CD14-positive monocyte (primary cell): ENCODE results near the gene SLC2A14. TPM values are rescaled to one million over a fixed set of nuclear protein-coding genes. Genes with fewer than 3 reads are reported as not detected.

Experiments
- DNase-seq, 3 donors: peaks; one replicate each; pipeline ENCODE4 v3.0.0-alpha.2; 2011 to 2022
- H2AFZ ChIP-seq: 2 replicates; pipeline ENCODE4 v1.6.0; 2012; ENCODE audit warnings: mild to moderate bottlenecking, low read depth, low read length, inconsistent platforms; ENCODE audit not compliant: insufficient read depth, poor library complexity, severe bottlenecking
- H3K27ac ChIP-seq, 2 donors: 1 replicate in 1 of 2; 2 replicates in 1 of 2; pipeline ENCODE4 v1.5.1; 2012 to 2013; ENCODE audit warnings: low read length in 2 of 2, control low read depth in 1 of 2, inconsistent platforms in 1 of 2, low read depth in 1 of 2, mild to moderate bottlenecking in 1 of 2
- H3K27me3 ChIP-seq, 2 donors: one replicate each; pipeline versions ENCODE4 v1.6.0 to v1.6.1; 2011 to 2013; ENCODE audit warnings: low read length in 2 of 2; ENCODE audit not compliant: control insufficient read depth in 2 of 2, insufficient read depth in 2 of 2
- H3K36me3 ChIP-seq, 2 donors: replicated peaks in 1 of 2; 1 replicate in 1 of 2; 2 replicates in 1 of 2; pipeline versions ENCODE4 v1.5.1 to v1.6.1; 2012 to 2013; ENCODE audit warnings: low read length in 2 of 2, control low read depth in 1 of 2, inconsistent platforms in 1 of 2, mild to moderate bottlenecking in 1 of 2; ENCODE audit not compliant: insufficient read depth in 2 of 2, control insufficient read depth in 1 of 2
- H3K4me1 ChIP-seq, 2 donors: 1 replicate in 1 of 2; 2 replicates in 1 of 2; pipeline versions ENCODE4 v1.5.1 to v1.6.1; 2012 to 2013; ENCODE audit warnings: low read length in 2 of 2, control low read depth in 1 of 2, inconsistent platforms in 1 of 2, mild to moderate bottlenecking in 1 of 2, moderate library complexity in 1 of 2; ENCODE audit not compliant: insufficient read depth in 2 of 2, control insufficient read depth in 1 of 2
- H3K4me2 ChIP-seq: replicated peaks from 2 replicates; pipeline ENCODE3; 2012; ENCODE audit warnings: low read length, moderate library complexity, mild to moderate bottlenecking; ENCODE audit not compliant: poor library complexity, severe bottlenecking; ENCODE audit errors: extremely low read depth
- H3K4me3 ChIP-seq, 3 experiments: fragments of 200-600 bp in 1 of 3; sonication (generic) in 1 of 3; replicated peaks in 1 of 3; 1 replicate in 2 of 3; 2 replicates in 1 of 3; pipeline ENCODE4 v1.5.1; 2011 to 2013; ENCODE audit warnings: low read length in 3 of 3, mild to moderate bottlenecking in 3 of 3, control low read depth in 2 of 3, low read depth in 2 of 3, inconsistent platforms in 1 of 3, moderate library complexity in 1 of 3
- H3K79me2 ChIP-seq: 2 replicates; pipeline ENCODE4 v1.6.0; 2012; ENCODE audit warnings: mild to moderate bottlenecking, control low read depth, inconsistent platforms, low read length, moderate library complexity; ENCODE audit not compliant: insufficient read depth
- H3K9ac ChIP-seq: 2 replicates; pipeline ENCODE4 v1.6.0; 2017; ENCODE audit warnings: low read length, mild to moderate bottlenecking; ENCODE audit not compliant: insufficient read depth, poor library complexity, severe bottlenecking
- H3K9me3 ChIP-seq, 2 donors: replicated peaks in 1 of 2; 1 replicate in 1 of 2; 2 replicates in 1 of 2; pipeline versions ENCODE4 v1.5.1 to v1.6.1; 2012 to 2013; ENCODE audit warnings: low read length in 2 of 2, control low read depth in 1 of 2; ENCODE audit not compliant: control insufficient read depth in 1 of 2, insufficient read depth in 1 of 2
- H4K20me1 ChIP-seq: 2 replicates; pipeline ENCODE4 v1.6.0; 2012; ENCODE audit warnings: mild to moderate bottlenecking, low read length, control low read depth, moderate library complexity; ENCODE audit not compliant: insufficient read depth
- H3K27ac Mint-ChIP-seq, 7 donors: one replicate each; pipeline ENCODE4 v1.8.0; 2020; ENCODE audit warnings: mild to moderate bottlenecking in 7 of 7, mixed read lengths in 7 of 7, moderate library complexity in 6 of 7, inconsistent platforms in 2 of 7
- H3K27me3 Mint-ChIP-seq, 3 donors: one replicate each; pipeline ENCODE4 v1.8.0; 2021 to 2022; ENCODE audit warnings: low read depth in 3 of 3, mild to moderate bottlenecking in 3 of 3, mixed read lengths in 3 of 3, moderate library complexity in 3 of 3, inconsistent platforms in 1 of 3
- H3K36me3 Mint-ChIP-seq, 2 donors: one replicate each; pipeline ENCODE4 v1.8.0; 2020; ENCODE audit warnings: mixed read lengths in 2 of 2, inconsistent platforms in 1 of 2, mild to moderate bottlenecking in 1 of 2
- H3K4me1 Mint-ChIP-seq: one replicate; pipeline ENCODE4 v1.8.0; 2020; ENCODE audit warnings: mild to moderate bottlenecking, mixed read lengths
- H3K4me3 Mint-ChIP-seq, 2 donors: one replicate each; pipeline ENCODE4 v1.8.0; 2020; ENCODE audit warnings: mild to moderate bottlenecking in 2 of 2, mixed read lengths in 2 of 2, moderate library complexity in 1 of 2
- H3K9me3 Mint-ChIP-seq, 7 donors: one replicate each; pipeline ENCODE4 v1.8.0; 2020 to 2022; ENCODE audit warnings: mixed read lengths in 7 of 7, mild to moderate bottlenecking in 6 of 7, moderate library complexity in 6 of 7, inconsistent platforms in 2 of 7
- WGBS: methylation state at CpG from one replicate; pipeline ENCODE4 v1.1.5; 2013; ENCODE audit warnings: missing lambda C conversion rate; ENCODE audit not compliant: insufficient coverage; 5-methylcytosine and 5-hydroxymethylcytosine counted together
- intact Hi-C, 2 donors: fragments of 100-400 bp; cut with micrococcal nuclease; formaldehyde crosslinking; loops; one replicate each; pipeline versions ENCODE4 v1.15.0 to v1.15.1; 2023
- polyA plus RNA-seq, 3 donors: library from polyadenylated mRNA; depleted of rRNA in 1 of 3; unstranded in 2 of 3; stranded (reverse) in 1 of 3; fragments of 300-500 nt in 2 of 3; fragments of >200 nt in 1 of 3; fragmentation: Illumina TruSeq in 2 of 3; gene quantifications; 1 replicate in 2 of 3; 2 replicates in 1 of 3; pipeline ENCODE4 v1.2.3, GENCODE V29; 2012 to 2021
- TF ChIP-seq, protein P1 (sequence below): fragments of 200-600 bp; IDR thresholded peaks from one replicate; pipeline ENCODE4 v1.8.0; 2022; ENCODE audit warnings: antibody characterized with exemption, mild to moderate bottlenecking

Gene SLC2A14
- polyA plus RNA-seq, 3 donors: 0.21 to 3.1 (median 0.29) TPM

DNA sequence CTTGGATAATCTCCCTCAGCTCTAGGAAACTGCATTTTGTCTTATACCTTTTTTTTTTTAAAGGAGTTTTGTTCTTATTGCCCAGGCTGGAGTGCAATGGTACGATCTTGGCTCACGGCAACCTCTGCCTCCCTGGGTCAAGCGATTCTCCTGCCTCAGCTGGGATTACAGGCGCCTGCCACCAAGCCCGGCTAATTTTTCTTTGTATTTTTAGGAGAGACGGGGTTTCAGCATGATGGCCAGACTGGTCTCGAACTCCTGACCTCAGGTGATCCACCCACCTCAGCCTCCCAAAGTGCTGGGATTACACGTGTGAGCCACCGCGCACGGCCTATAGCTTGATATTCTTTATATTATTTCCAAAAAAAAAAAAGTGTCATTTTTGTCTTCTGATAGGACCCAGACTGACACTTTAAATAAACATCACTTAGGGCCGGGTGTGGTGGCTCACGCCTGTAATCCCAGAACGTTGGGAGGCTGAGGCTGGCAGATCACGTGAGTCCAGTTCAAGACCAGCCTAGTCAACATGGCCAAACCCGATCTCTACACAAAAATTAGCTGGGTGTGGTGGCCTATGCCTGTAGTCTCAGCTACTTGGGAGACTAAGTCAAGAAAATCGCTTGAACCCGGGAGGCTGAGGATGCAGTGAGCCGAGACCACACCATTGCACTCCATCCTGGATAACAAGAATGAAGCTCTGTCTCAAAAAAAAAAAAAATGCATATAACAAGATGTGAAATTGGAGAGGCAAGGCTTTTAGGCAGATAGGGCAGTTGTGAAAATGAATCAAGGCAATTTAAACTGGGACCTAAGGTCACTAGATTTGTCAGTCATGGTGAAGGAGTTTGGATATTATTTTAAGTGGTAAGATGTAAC is 44.9 kb upstream of the SLC2A14 start:
- no peak for DNase-seq
- H3K4me1 Mint-ChIP-seq: peaks cover 11% of the 10 kb centered on the region

GRCh38 chr12:7916936-7917335 is 44.2 kb upstream of the SLC2A14 start:
- no peak overlapping the region for H3K27ac ChIP-seq
- peaks cover 3% of the 10 kb centered on the region for H3K79me2 ChIP-seq
- Mint-ChIP-seq H3K27ac (peak overlapping the region in 3 of 7 donors; percentile 36 to 62 (median 46)), H3K9me3 (peaks cover 0 to 2% (median 0%) of the 10 kb centered on the region in 7 donors), H3K27me3 (peaks cover 0 to 14% (median 12%) of the 10 kb centered on the region in 3 donors), H3K4me1 (peaks cover 11% of the 10 kb centered on the region), H3K36me3 (peaks cover 41 to 52% of the 10 kb centered on the region in 2 donors), H3K4me3 (no peak overlapping the region)
- peaks cover 0 to 3% of the 10 kb centered on the region in 2 donors for H3K4me1 ChIP-seq
- no peak overlapping the region for H2AFZ ChIP-seq
- intact Hi-C loops: no loop called here
- H3K9ac ChIP-seq: no peak overlapping the region
- WGBS: 100% methylated on average over 1 of the region's 1 CpG
- no peak overlapping the region for H3K4me2 ChIP-seq
- H3K27me3 ChIP-seq: peaks cover 0 to 7% of the 10 kb centered on the region in 2 donors
- peaks cover 35 to 41% of the 10 kb centered on the region in 2 donors for H3K36me3 ChIP-seq
- H4K20me1 ChIP-seq: peaks cover 52% of the 10 kb centered on the region
- TF ChIP-seq, protein P1, sequence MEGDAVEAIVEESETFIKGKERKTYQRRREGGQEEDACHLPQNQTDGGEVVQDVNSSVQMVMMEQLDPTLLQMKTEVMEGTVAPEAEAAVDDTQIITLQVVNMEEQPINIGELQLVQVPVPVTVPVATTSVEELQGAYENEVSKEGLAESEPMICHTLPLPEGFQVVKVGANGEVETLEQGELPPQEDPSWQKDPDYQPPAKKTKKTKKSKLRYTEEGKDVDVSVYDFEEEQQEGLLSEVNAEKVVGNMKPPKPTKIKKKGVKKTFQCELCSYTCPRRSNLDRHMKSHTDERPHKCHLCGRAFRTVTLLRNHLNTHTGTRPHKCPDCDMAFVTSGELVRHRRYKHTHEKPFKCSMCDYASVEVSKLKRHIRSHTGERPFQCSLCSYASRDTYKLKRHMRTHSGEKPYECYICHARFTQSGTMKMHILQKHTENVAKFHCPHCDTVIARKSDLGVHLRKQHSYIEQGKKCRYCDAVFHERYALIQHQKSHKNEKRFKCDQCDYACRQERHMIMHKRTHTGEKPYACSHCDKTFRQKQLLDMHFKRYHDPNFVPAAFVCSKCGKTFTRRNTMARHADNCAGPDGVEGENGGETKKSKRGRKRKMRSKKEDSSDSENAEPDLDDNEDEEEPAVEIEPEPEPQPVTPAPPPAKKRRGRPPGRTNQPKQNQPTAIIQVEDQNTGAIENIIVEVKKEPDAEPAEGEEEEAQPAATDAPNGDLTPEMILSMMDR: no peak
- no peak overlapping the region for H3K4me3 ChIP-seq
- no peak for DNase-seq
- H3K9me3 ChIP-seq: no peaks in the 10 kb centered on the region

More for the DNA sequence above, 44.9 kb upstream of the SLC2A14 start:
- Histone ChIP-seq H3K27me3 (peaks cover 0 to 7% of the 10 kb centered on the region in 2 donors), H3K36me3 (peaks cover 42 to 48% of the 10 kb centered on the region in 2 donors), H3K9ac (no peak overlapping the region), H3K27ac (no peak overlapping the region), H4K20me1 (peaks cover 59% of the 10 kb centered on the region), H3K4me3 (no peak overlapping the region), H3K4me1 (peaks cover 0 to 3% of the 10 kb centered on the region in 2 donors), H2AFZ (no peak overlapping the region), H3K79me2 (peaks cover 10% of the 10 kb centered on the region), H3K9me3 (no peaks in the 10 kb centered on the region), H3K4me2 (no peak overlapping the region)
- Mint-ChIP-seq H3K27ac (peak overlapping the region in 3 of 7 donors; percentile 23 to 75 (median 62)), H3K27me3 (peaks cover 0 to 14% (median 12%) of the 10 kb centered on the region in 3 donors), H3K4me3 (no peak overlapping the region), H3K36me3 (peaks cover 48 to 58% of the 10 kb centered on the region in 2 donors), H3K9me3 (peaks cover 0 to 2% (median 0%) of the 10 kb centered on the region in 7 donors)
- intact Hi-C loops: no loop called here
- TF ChIP-seq, protein P1: no peak
- WGBS: 100% methylated on average over 4 of the region's 19 CpGs
